Thymus (tissue), 11 donors: Measurements from ENCODE around the gene TMEM187. TPM values are rescaled to one million over a fixed set of nuclear protein-coding genes. Genes with fewer than 3 reads are reported as not detected.

ENCODE experiments used
- DNase-seq, 9 donors: peaks; one replicate each; pipeline ENCODE4 v3.0.0-alpha.2; 2013; ENCODE audit warnings: low spot score in 9 of 9, low read depth in 6 of 9, missing footprints in 1 of 9
- H3K27ac ChIP-seq, 2 donors: one replicate each; pipeline ENCODE4 v1.5.1; 2013; ENCODE audit warnings: control low read depth in 1 of 2, low read depth in 1 of 2, low read length in 1 of 2, mild to moderate bottlenecking in 1 of 2, moderate library complexity in 1 of 2
- H3K27me3 ChIP-seq, 2 donors: one replicate each; pipeline ENCODE4 v1.5.1; 2013; ENCODE audit warnings: low read length in 1 of 2; ENCODE audit not compliant: control insufficient read depth in 2 of 2, insufficient read depth in 1 of 2
- H3K36me3 ChIP-seq, 2 donors: one replicate each; pipeline ENCODE4 v1.5.1; 2013; ENCODE audit warnings: low read length in 1 of 2, mild to moderate bottlenecking in 1 of 2, moderate library complexity in 1 of 2; ENCODE audit not compliant: control insufficient read depth in 2 of 2, insufficient read depth in 2 of 2
- H3K4me1 ChIP-seq, 2 donors: one replicate each; pipeline ENCODE4 v1.5.1; 2013; ENCODE audit warnings: low read length in 2 of 2; ENCODE audit not compliant: control insufficient read depth in 2 of 2, insufficient read depth in 2 of 2
- H3K4me3 ChIP-seq, 2 donors: one replicate each; pipeline ENCODE4 v1.5.1; 2013; ENCODE audit warnings: low read length in 2 of 2, control low read depth in 1 of 2, mild to moderate bottlenecking in 1 of 2
- H3K9me3 ChIP-seq, 2 donors: one replicate each; pipeline ENCODE4 v1.5.1; 2013; ENCODE audit warnings: low read length in 1 of 2, mild to moderate bottlenecking in 1 of 2; ENCODE audit not compliant: control insufficient read depth in 2 of 2, insufficient read depth in 1 of 2
- WGBS: extraction: QIAGEN DNeasy Blood & Tissue Kit; methylation state at CpG from one replicate; pipeline ENCODE4 v1.1.7; 2013; 5-methylcytosine and 5-hydroxymethylcytosine counted together
- polyA plus RNA-seq: library from polyadenylated mRNA; stranded (reverse); fragments of 200-250 nt; gene quantifications from one replicate; pipeline ENCODE4 v1.2.3, GENCODE V29; 2013
- total RNA-seq: library from RNA; stranded (reverse); fragments of 120-200 nt; gene quantifications from one replicate; pipeline ENCODE4 v1.2.4, GENCODE V29; 2013
- donor health status: healthy.

The TMEM187 gene
- total and polyA plus RNA-seq, 2 donors, result 5.9 to 6.9 TPM

- Histone ChIP-seq H3K9me3 (no peaks in the 10 kb centered on the region), H3K4me1 (no peaks in the 10 kb centered on the region), H3K4me3 (no peak overlapping the region), H3K36me3 (peaks cover 59 to 68% of the 10 kb centered on the region in 2 donors), H3K27ac (no peak overlapping the region), H3K27me3 (peaks cover 0 to 4% of the 10 kb centered on the region in 2 donors)
- no peak for DNase-seq
- WGBS, result 95% methylated on average over 20 of the region's 20 CpGs
Measured at GRCh38 chrX:154030266-154030665, 57.7 kb downstream of the TMEM187 start.

- no peak for DNase-seq
- Histone ChIP-seq H3K27me3 (peaks cover 0 to 4% of the 10 kb centered on the region in 2 donors), H3K9me3 (no peaks in the 10 kb centered on the region), H3K4me3 (no peak overlapping the region), H3K4me1 (no peaks in the 10 kb centered on the region), H3K27ac (no peak overlapping the region), H3K36me3 (peaks cover 59 to 68% of the 10 kb centered on the region in 2 donors)
- WGBS, result 98% methylated on average over 29 of the region's 29 CpGs
Measured at GRCh38 chrX:154030715-154031305, 58.3 kb downstream of the TMEM187 start.

GRCh38 chrX:154032160-154032559 is 59.6 kb downstream of the TMEM187 start:
- no peak for DNase-seq
- Histone ChIP-seq H3K4me1 (no peaks in the 10 kb centered on the region), H3K36me3 (peaks cover 57 to 60% of the 10 kb centered on the region in 2 donors), H3K27ac (no peak overlapping the region), H3K27me3 (peaks cover 0 to 3% of the 10 kb centered on the region in 2 donors), H3K9me3 (no peaks in the 10 kb centered on the region), H3K4me3 (no peak overlapping the region)
- WGBS, result 92% methylated on average over 11 of the region's 11 CpGs

GRCh38 chrX:154032653-154033052 is 60.1 kb downstream of the TMEM187 start:
- Histone ChIP-seq H3K4me3 (no peak overlapping the region), H3K36me3 (peaks cover 53 to 60% of the 10 kb centered on the region in 2 donors), H3K9me3 (no peaks in the 10 kb centered on the region), H3K27me3 (peaks cover 0 to 3% of the 10 kb centered on the region in 2 donors), H3K27ac (no peak overlapping the region), H3K4me1 (no peaks in the 10 kb centered on the region)
- 96% methylated on average over 9 of the region's 9 CpGs for WGBS
- no peak for DNase-seq

Other genes with a start within 250 kb of the TMEM187 start
- 71.9 TPM for gene BCAP31, start 248.4 kb upstream of the TMEM187 start, total RNA-seq
- gene BCAP31, start 248.4 kb upstream of the TMEM187 start, polyA plus RNA-seq, result 114 TPM
- 4.7 TPM for gene ABCD1, start 247.9 kb upstream of the TMEM187 start, total RNA-seq
- 6.8 TPM for gene ABCD1, start 247.9 kb upstream of the TMEM187 start, polyA plus RNA-seq
- gene PLXNB3, start 208.5 kb upstream of the TMEM187 start, total RNA-seq, result 0.14 TPM
- 0.71 TPM for gene PLXNB3, start 208.5 kb upstream of the TMEM187 start, polyA plus RNA-seq
- gene SRPK3, start 191.7 kb upstream of the TMEM187 start, total RNA-seq, result 0.61 TPM
- 0.75 TPM for gene SRPK3, start 191.7 kb upstream of the TMEM187 start, polyA plus RNA-seq
- gene IDH3G, start 178.4 kb upstream of the TMEM187 start, total RNA-seq, result 37.5 TPM
- 39.2 TPM for gene IDH3G, start 178.4 kb upstream of the TMEM187 start, polyA plus RNA-seq
- gene SSR4, start 178.1 kb upstream of the TMEM187 start, total RNA-seq, result 257 TPM
- 328 TPM for gene SSR4, start 178.1 kb upstream of the TMEM187 start, polyA plus RNA-seq
- gene PDZD4, start 142.2 kb upstream of the TMEM187 start, total RNA-seq, result 0.61 TPM
- gene PDZD4, start 142.2 kb upstream of the TMEM187 start, polyA plus RNA-seq, result 7.9 TPM
- 0.28 TPM for gene L1CAM, start 86.6 kb upstream of the TMEM187 start, total RNA-seq
- gene L1CAM, start 86.6 kb upstream of the TMEM187 start, polyA plus RNA-seq, result 0.64 TPM
- gene AVPR2, start 68.1 kb upstream of the TMEM187 start, total RNA-seq, result 0.24 TPM
- 1.8 TPM for gene AVPR2, start 68.1 kb upstream of the TMEM187 start, polyA plus RNA-seq
- gene ARHGAP4, start 46.5 kb upstream of the TMEM187 start, total RNA-seq, result 139 TPM
- gene ARHGAP4, start 46.5 kb upstream of the TMEM187 start, polyA plus RNA-seq, result 481 TPM
- gene NAA10, start 37.7 kb upstream of the TMEM187 start, total RNA-seq, result 41.3 TPM
- gene NAA10, start 37.7 kb upstream of the TMEM187 start, polyA plus RNA-seq, result 94.7 TPM
- gene RENBP, start 28.1 kb upstream of the TMEM187 start, total RNA-seq, result 9.3 TPM
- gene RENBP, start 28.1 kb upstream of the TMEM187 start, polyA plus RNA-seq, result 18.3 TPM
- 12.7 TPM for gene HCFC1, start 936 bp upstream of the TMEM187 start, total RNA-seq
- gene HCFC1, start 936 bp upstream of the TMEM187 start, polyA plus RNA-seq, result 21.9 TPM
- 33.9 TPM for gene IRAK1, start 47.1 kb downstream of the TMEM187 start, total RNA-seq
- 44.0 TPM for gene IRAK1, start 47.1 kb downstream of the TMEM187 start, polyA plus RNA-seq
- gene MECP2, start 125.0 kb downstream of the TMEM187 start, total RNA-seq, result 22.1 TPM
- gene MECP2, start 125.0 kb downstream of the TMEM187 start, polyA plus RNA-seq, result 24.6 TPM
- gene OPN1LW, start 171.5 kb downstream of the TMEM187 start, total RNA-seq, result not detected
- gene OPN1LW, start 171.5 kb downstream of the TMEM187 start, polyA plus RNA-seq, result not detected
- not detected for gene OPN1MW, start 209.8 kb downstream of the TMEM187 start, total RNA-seq
- 0.02 TPM for gene OPN1MW, start 209.8 kb downstream of the TMEM187 start, polyA plus RNA-seq
- not detected for gene OPN1MW2, start 247.0 kb downstream of the TMEM187 start, total RNA-seq
- gene OPN1MW2, start 247.0 kb downstream of the TMEM187 start, polyA plus RNA-seq, result not detected